GM12878 (cell line): ENCODE results near the gene TCF7L1. TPM values are rescaled to one million over a fixed set of nuclear protein-coding genes. Genes with fewer than 3 reads are reported as not detected.

Experiments used
- ATAC-seq: fragments of 200-7000 bp; cut with Tn5 transposase; 3 replicates; pipeline ENCODE4 v1.9.1; 2020; ENCODE audit warnings: mild to moderate bottlenecking, moderate library complexity
- BruUV-seq: library from RNA; stranded (reverse); fragments of 400-500 nt; replicated peaks from 2 replicates; lab custom pipeline; 2021; lab: Mats Ljungman, UMichigan
- CTCF ChIA-PET: fragments of 300-600 bp; sonication (Branson Sonifier 250); formaldehyde crosslinking; extraction: SDS; loops from one replicate; lab custom pipeline; 2021; ENCODE audit warnings: inconsistent platforms; lab: Yijun Ruan, JAX
- POLR2A ChIA-PET: fragments of 350-600 bp; formaldehyde crosslinking; extraction: SDS; loops from one replicate; lab custom pipeline; 2021; ENCODE audit warnings: inconsistent platforms; lab: Charles Lee
- RAD21 ChIA-PET: fragments of 300-600 bp; sonication (Branson Sonifier 250); formaldehyde crosslinking; loops from one replicate; lab custom pipeline; 2023; ENCODE audit warnings: antibody characterized with exemption; ENCODE audit not compliant: unreplicated experiment; lab: Charles Lee
- SMC1A ChIA-PET: fragments of 300-600 bp; sonication (Branson Sonifier 250); formaldehyde crosslinking; loops from one replicate; lab custom pipeline; 2023; ENCODE audit not compliant: unreplicated experiment, uncharacterized antibody; lab: Charles Lee
- DNase-seq: peaks from one replicate; pipeline ENCODE4 v3.0.0-alpha.2; 2011; ENCODE audit warnings: low read depth, low spot score
- FAIRE-seq: peaks from 3 replicates; lab custom pipeline; 2011; peaks lifted over from hg19 to GRCh38; lab: Jason Lieb, UNC
- H2AFZ ChIP-seq: 2 replicates; pipeline ENCODE4 v1.6.0; 2011; ENCODE audit warnings: low read depth, low read length, control low read depth; ENCODE audit not compliant: control insufficient read depth
- H3K27ac ChIP-seq: 2 replicates; pipeline ENCODE4 v1.5.1; 2011; ENCODE audit warnings: control low read depth; ENCODE audit not compliant: control insufficient read depth, insufficient read depth
- H3K27me3 ChIP-seq, 2 experiments: replicated peaks in 1 of 2; 2 replicates each; pipeline versions ENCODE4 v1.6.0 to v1.6.1; 2011; ENCODE audit warnings: low read length in 1 of 2; ENCODE audit not compliant: control insufficient read depth in 2 of 2, insufficient read depth in 2 of 2
- H3K36me3 ChIP-seq, 2 experiments: 2 replicates each; pipeline ENCODE4 v1.5.1; 2011; ENCODE audit warnings: low read length in 1 of 2; ENCODE audit not compliant: control insufficient read depth in 2 of 2, insufficient read depth in 2 of 2
- H3K4me1 ChIP-seq: 2 replicates; pipeline ENCODE4 v1.6.1; 2011; ENCODE audit warnings: mild to moderate bottlenecking, low read length, moderate library complexity, mixed read lengths; ENCODE audit not compliant: control insufficient read depth, insufficient read depth
- H3K4me2 ChIP-seq: 2 replicates; pipeline ENCODE4 v1.6.0; 2011; ENCODE audit warnings: control low read depth; ENCODE audit not compliant: control insufficient read depth, insufficient read depth
- H3K4me3 ChIP-seq: fragments of 200-600 bp; sonication (generic); 2 replicates; pipeline ENCODE4 v1.5.1; 2016
- H3K79me2 ChIP-seq: 2 replicates; pipeline ENCODE4 v1.6.0; 2011; ENCODE audit warnings: low read length; ENCODE audit not compliant: control insufficient read depth, insufficient read depth
- H3K9ac ChIP-seq: 2 replicates; pipeline ENCODE4 v1.8.0; 2011; ENCODE audit warnings: low read length, control low read depth, mixed read lengths; ENCODE audit not compliant: control insufficient read depth, insufficient read depth
- H3K9me3 ChIP-seq: replicated peaks from 3 replicates; pipeline ENCODE4 v1.5.1; 2011; ENCODE audit warnings: mild to moderate bottlenecking, low read length; ENCODE audit not compliant: control insufficient read depth, insufficient read depth
- H4K20me1 ChIP-seq: 2 replicates; pipeline ENCODE4 v1.6.0; 2011; ENCODE audit not compliant: control insufficient read depth, insufficient read depth
- CEBPB ChIP-seq, 2 experiments: fragments of 150-350 bp in 1 of 2; IDR thresholded peaks; 2 replicates each; pipeline ENCODE4 v1.6.1; 2012 to 2014; ENCODE audit warnings: low read depth in 2 of 2, low read length in 2 of 2, borderline replicate concordance in 1 of 2, inconsistent platforms in 1 of 2
- DPF2 ChIP-seq: fragments of 450-650 bp; IDR thresholded peaks from 2 replicates; pipeline ENCODE4 v1.6.1; 2017; ENCODE audit warnings: mild to moderate bottlenecking
- E2F4 ChIP-seq: IDR thresholded peaks from 2 replicates; pipeline ENCODE4 v1.6.1; 2012; ENCODE audit warnings: low read depth, low read length, improper control_type of control experiment
- HDAC2 ChIP-seq: fragments of 200-600 bp; sonication (generic); IDR thresholded peaks from 2 replicates; pipeline ENCODE4 v1.6.1; 2017
- IKZF2 ChIP-seq, 2 experiments: fragments of 450-650 bp; IDR thresholded peaks; 2 replicates each; pipeline ENCODE4 v1.6.1; 2017; ENCODE audit warnings: mild to moderate bottlenecking in 2 of 2, moderate library complexity in 2 of 2
- NKRF ChIP-seq: fragments of 450-650 bp; conservative IDR thresholded peaks from 2 replicates; pipeline ENCODE4 v1.6.1; 2017; ENCODE audit warnings: mild to moderate bottlenecking, moderate library complexity
- NR2F1 ChIP-seq: fragments of 450-650 bp; conservative IDR thresholded peaks from 2 replicates; pipeline ENCODE4 v1.6.1; 2017; ENCODE audit warnings: mild to moderate bottlenecking
- RCOR1 ChIP-seq: conservative IDR thresholded peaks from 2 replicates; pipeline ENCODE4 v1.6.1; 2012; ENCODE audit warnings: low read depth, low read length, improper control_type of control experiment
- SIX5 ChIP-seq: IDR thresholded peaks from 2 replicates; pipeline ENCODE4 v1.6.1; 2011; ENCODE audit warnings: mild to moderate bottlenecking, low read depth, low read length, moderate library complexity; ENCODE audit not compliant: severe bottlenecking
- TARDBP ChIP-seq: IDR thresholded peaks from 2 replicates; pipeline ENCODE4 v1.6.1; 2016; ENCODE audit warnings: borderline replicate concordance
- WGBS: methylation state at CpG from one replicate; pipeline ENCODE4 v1.1.6; 2016; ENCODE audit warnings: low lambda C conversion rate; ENCODE audit not compliant: insufficient replicate concordance, insufficient coverage; ENCODE audit errors: missing lambda C conversion rate; 5-methylcytosine and 5-hydroxymethylcytosine counted together
- in situ Hi-C: fragments of 300-500 bp; cut with MboI; formaldehyde crosslinking; loops from 9 replicates; pipeline ENCODE4 v1.14.3; 2018; ENCODE audit warnings: mixed read lengths
- intact Hi-C: fragments of 100-400 bp; cut with micrococcal nuclease; formaldehyde crosslinking; loops from one replicate; pipeline ENCODE4 v1.14.2; 2022; ENCODE audit not compliant: unreplicated experiment
- polyA plus RNA-seq, 11 experiments: library from polyadenylated mRNA; depleted of rRNA in 4 of 11; unstranded in 6 of 11; stranded (reverse) in 5 of 11; fragments of >200 nt; fragmentation: Nextera tagmentation in 4 of 11; fragmentation: Illumina TruSeq in 1 of 11; extraction: Ambion mirVana in 4 of 11; extraction: Trizol in 1 of 11; gene quantifications; 1 replicate in 1 of 11; 2 replicates in 10 of 11; pipeline versions ENCODE4 v1.2.1 to v1.2.3, GENCODE V29; 2011 to 2016; ENCODE audit warnings: inconsistent platforms in 2 of 11, missing spikeins in 2 of 11, low read depth in 1 of 11
- total RNA-seq, 4 experiments: library from RNA; depleted of rRNA in 3 of 4; stranded (reverse); fragments of >200 nt in 3 of 4; fragmentation: Illumina TruSeq in 1 of 4; extraction: Trizol in 1 of 4; gene quantifications; 2 replicates each; pipeline versions ENCODE4 v1.2.1 to v1.2.3, GENCODE V29; 2013 to 2021
- TF ChIP-seq, protein P1 (sequence below): fragments of 450-650 bp; IDR thresholded peaks from 2 replicates; pipeline ENCODE4 v1.6.1; 2017; ENCODE audit warnings: mild to moderate bottlenecking

TCF7L1 gene
- total and polyA plus RNA-seq, 10 of the 15 experiments (the other 5 are each of a cell fraction or from before 2014, with no cell fraction given): 0.03 to 0.11 (median 0.10) TPM; not detected in 7

- ChIA-PET POLR2A (no interaction called here), SMC1A (no interaction called here), RAD21 (no interaction called here), CTCF (no interaction called here)
- Histone ChIP-seq H3K27ac (no peak overlapping the region), H3K79me2 (no peaks in the 10 kb centered on the region), H3K27me3 (no peaks in the 10 kb centered on the region; a peak in 1 of 4 replicates), H3K36me3 (no peaks in the 10 kb centered on the region), H2AFZ (no peak overlapping the region), H4K20me1 (no peaks in the 10 kb centered on the region), H3K4me1 (no peaks in the 10 kb centered on the region), H3K9ac (no peak overlapping the region), H3K4me2 (no peak overlapping the region), H3K9me3 (no peaks in the 10 kb centered on the region), H3K4me3 (no peak overlapping the region)
- BruUV-seq: no TSS peak
- TF ChIP-seq CEBPB (IDR thresholded peaks at IDR 0.05; ENCODE audit: borderline replicate concordance in 1 of 2, low read depth in 2 of 2, low read length in 2 of 2) (no peak), NR2F1 (peak; percentile 25; the same call in 1 of the 2 replicates)
- ATAC-seq (no peak), FAIRE-seq (no peak), DNase-seq (no peak)
- 45% methylated on average over 2 of the region's 2 CpGs for WGBS
- intact Hi-C loops (no loop called here), in situ Hi-C loops (no loop called here)
Measured at GRCh38 chr2:85234868-85235267, 101.7 kb downstream of the TCF7L1 start.

DNA sequence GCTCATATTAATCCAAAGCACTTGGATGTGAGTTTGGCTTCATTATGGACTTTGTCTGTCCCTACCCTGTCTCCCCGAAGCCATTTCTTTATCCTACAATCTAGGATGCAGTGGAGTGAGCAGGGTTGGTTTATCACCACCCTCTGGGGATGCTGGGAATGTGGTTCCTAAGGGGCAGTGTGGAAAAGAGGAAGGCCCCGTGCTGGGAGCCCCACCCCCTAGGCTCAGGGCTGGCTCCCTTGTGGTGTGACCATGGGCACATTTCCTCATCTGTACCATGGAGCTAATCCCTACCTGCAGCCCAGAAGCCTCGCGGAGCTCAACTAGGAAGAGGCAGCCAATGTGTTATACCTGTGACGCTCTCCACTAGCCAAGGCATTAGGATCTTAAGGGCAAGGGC lies 102.1 kb downstream of the TCF7L1 start:
- 56% methylated on average over 5 of the region's 5 CpGs for WGBS
- in situ Hi-C loops: no loop called here
- TF ChIP-seq IKZF2 (IDR thresholded peaks at IDR 0.05): no peak
- no peak for TF ChIP-seq DPF2
- TF ChIP-seq, protein P1, sequence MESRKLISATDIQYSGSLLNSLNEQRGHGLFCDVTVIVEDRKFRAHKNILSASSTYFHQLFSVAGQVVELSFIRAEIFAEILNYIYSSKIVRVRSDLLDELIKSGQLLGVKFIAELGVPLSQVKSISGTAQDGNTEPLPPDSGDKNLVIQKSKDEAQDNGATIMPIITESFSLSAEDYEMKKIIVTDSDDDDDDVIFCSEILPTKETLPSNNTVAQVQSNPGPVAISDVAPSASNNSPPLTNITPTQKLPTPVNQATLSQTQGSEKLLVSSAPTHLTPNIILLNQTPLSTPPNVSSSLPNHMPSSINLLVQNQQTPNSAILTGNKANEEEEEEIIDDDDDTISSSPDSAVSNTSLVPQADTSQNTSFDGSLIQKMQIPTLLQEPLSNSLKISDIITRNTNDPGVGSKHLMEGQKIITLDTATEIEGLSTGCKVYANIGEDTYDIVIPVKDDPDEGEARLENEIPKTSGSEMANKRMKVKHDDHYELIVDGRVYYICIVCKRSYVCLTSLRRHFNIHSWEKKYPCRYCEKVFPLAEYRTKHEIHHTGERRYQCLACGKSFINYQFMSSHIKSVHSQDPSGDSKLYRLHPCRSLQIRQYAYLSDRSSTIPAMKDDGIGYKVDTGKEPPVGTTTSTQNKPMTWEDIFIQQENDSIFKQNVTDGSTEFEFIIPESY: no peak
- TF ChIP-seq E2F4: no peak
- no peak for TF ChIP-seq HDAC2
- no peak for TF ChIP-seq SIX5
- TF ChIP-seq NKRF: no peak
- no peak for TF ChIP-seq RCOR1
- TF ChIP-seq TARDBP: no peak

More for the DNA sequence above, 102.1 kb downstream of the TCF7L1 start:
- Histone ChIP-seq H3K4me3 (no peak overlapping the region), H3K79me2 (no peaks in the 10 kb centered on the region), H3K36me3 (no peaks in the 10 kb centered on the region), H3K4me1 (no peaks in the 10 kb centered on the region), H3K9me3 (no peaks in the 10 kb centered on the region), H2AFZ (no peak overlapping the region), H3K4me2 (no peak overlapping the region), H3K27me3 (no peaks in the 10 kb centered on the region; a peak in 1 of 4 replicates), H4K20me1 (no peaks in the 10 kb centered on the region), H3K9ac (no peak overlapping the region), H3K27ac (no peak overlapping the region)
- POLR2A ChIA-PET: no interaction called here
- SMC1A ChIA-PET: no interaction called here
- no TSS peak for BruUV-seq
- RAD21 ChIA-PET: no interaction called here
- intact Hi-C loops: no loop called here
- DNase-seq (no peak), ATAC-seq (no peak), FAIRE-seq (no peak)
- CTCF ChIA-PET: no interaction called here
